Camera-type eye (tissue), 1 donor: ENCODE data around the gene SELENOP. TPM values are rescaled to one million over a fixed set of nuclear protein-coding genes. Genes with fewer than 3 reads are reported as not detected.

Source experiments
- total RNA-seq: library from RNA; depleted of rRNA; stranded (reverse); fragments of >200 nt; gene quantifications from one replicate; pipeline ENCODE4 v1.2.3, GENCODE V29; 2014

SELENOP gene
- 304 TPM for total RNA-seq

GRCh38 chr5:42811591-42812446 lies at the start of gene SELENOP:
Gene SELENOP, minus strand, starts transcription at chr5:42811892. Its CDS starts 3,539 bp downstream, at chr5:42808353.

GRCh38 chr5:42756606-42757601 lies 54.8 kb downstream of the SELENOP start, which contains the start of gene CCDC152:
Gene CCDC152, plus strand, starts transcription at chr5:42756818. Its CDS starts 2,304 bp downstream, at chr5:42759122.

Other genes with a start within 250 kb of the SELENOP start
- gene CCDC152, start 55.1 kb downstream of the SELENOP start, total RNA-seq: 6.1 TPM
- gene ANXA2R, start 228.4 kb upstream of the SELENOP start, total RNA-seq: 1.8 TPM